HG02884 (cell line): ENCODE results near the gene ETV6.
"Not testable (repeated sequence)": the region's sequence is repeated elsewhere in the genome, so short reads cannot be mapped to it uniquely, and the experiment has no call there.

Experiments used
- ATAC-seq: cut with Tn5 transposase; IDR thresholded peaks from one replicate; pipeline ENCODE4 v1.9.1; 2021; ENCODE audit warnings: mild to moderate bottlenecking, moderate library complexity; ENCODE audit not compliant: unreplicated experiment

Gene ETV6

GRCh38 chr12:11901701-11902524 is 252.4 kb downstream of the ETV6 start:
- ATAC-seq, result no peak

GRCh38 chr12:11902525-11902875 is 253.0 kb downstream of the ETV6 start:
- no peak for ATAC-seq

- ATAC-seq, result no peak
Measured at GRCh38 chr12:11904124-11904523, 254.7 kb downstream of the ETV6 start.

- no peak for ATAC-seq
Measured at GRCh38 chr12:11905534-11905933, 256.1 kb downstream of the ETV6 start.

GRCh38 chr12:11906286-11906935 is 256.9 kb downstream of the ETV6 start:
- no peak for ATAC-seq

- ATAC-seq, result no peak
Measured at GRCh38 chr12:11907625-11908024, 258.2 kb downstream of the ETV6 start.

GRCh38 chr12:11909406-11909805 is 259.9 kb downstream of the ETV6 start:
- ATAC-seq, result not testable (repeated sequence)

- no peak for ATAC-seq
Measured at GRCh38 chr12:11916113-11916512, 266.6 kb downstream of the ETV6 start.

- no peak for ATAC-seq
Measured at GRCh38 chr12:11916771-11917170, 267.3 kb downstream of the ETV6 start.

- no peak for ATAC-seq
Measured at GRCh38 chr12:11917501-11917900, 268.0 kb downstream of the ETV6 start.

- no peak for ATAC-seq
Measured at GRCh38 chr12:11920231-11920630, 270.8 kb downstream of the ETV6 start.

GRCh38 chr12:11922361-11922760 is 272.9 kb downstream of the ETV6 start:
- no peak for ATAC-seq

- no peak for ATAC-seq
Measured at GRCh38 chr12:11923067-11923466, 273.6 kb downstream of the ETV6 start.

GRCh38 chr12:11927286-11927935 is 277.9 kb downstream of the ETV6 start:
- ATAC-seq, result no peak

GRCh38 chr12:11929714-11930113 is 280.2 kb downstream of the ETV6 start:
- no peak for ATAC-seq

- no peak for ATAC-seq
Measured at GRCh38 chr12:11939223-11939622, 289.7 kb downstream of the ETV6 start.

GRCh38 chr12:11941606-11942337 is 292.3 kb downstream of the ETV6 start:
- no peak for ATAC-seq

- ATAC-seq, result no peak
Measured at GRCh38 chr12:11943919-11944700, 294.6 kb downstream of the ETV6 start.
